Cardiac septum (tissue), 1 donor: Measurements from ENCODE around the gene INPP5D. TPM values are rescaled to one million over a fixed set of nuclear protein-coding genes. Genes with fewer than 3 reads are reported as not detected.
"Not testable (repeated sequence)": the region's sequence is repeated elsewhere in the genome, so short reads cannot be mapped to it uniquely, and the experiment has no call there.

Source experiments
- DNase-seq: peaks from one replicate; pipeline ENCODE4 v3.0.0-alpha.2; 2020; ENCODE audit warnings: low spot score
- intact Hi-C: fragments of 100-400 bp; cut with DNase I; formaldehyde crosslinking; loops from one replicate; pipeline ENCODE4 v1.14.0; 2022
- total RNA-seq: library from RNA; stranded (reverse); fragmentation: NEBNext Ultra II Directional; extraction: Animal tissue kit (Norgen Biotek cat#: 25700); gene quantifications from one replicate; pipeline ENCODE4 v1.2.1, GENCODE V29; 2021
- donor health status: DM: no; HTN: no; CAD: no.

The INPP5D gene
- total RNA-seq, 1 donor from 2014 or later: 6.2 TPM

DNA sequence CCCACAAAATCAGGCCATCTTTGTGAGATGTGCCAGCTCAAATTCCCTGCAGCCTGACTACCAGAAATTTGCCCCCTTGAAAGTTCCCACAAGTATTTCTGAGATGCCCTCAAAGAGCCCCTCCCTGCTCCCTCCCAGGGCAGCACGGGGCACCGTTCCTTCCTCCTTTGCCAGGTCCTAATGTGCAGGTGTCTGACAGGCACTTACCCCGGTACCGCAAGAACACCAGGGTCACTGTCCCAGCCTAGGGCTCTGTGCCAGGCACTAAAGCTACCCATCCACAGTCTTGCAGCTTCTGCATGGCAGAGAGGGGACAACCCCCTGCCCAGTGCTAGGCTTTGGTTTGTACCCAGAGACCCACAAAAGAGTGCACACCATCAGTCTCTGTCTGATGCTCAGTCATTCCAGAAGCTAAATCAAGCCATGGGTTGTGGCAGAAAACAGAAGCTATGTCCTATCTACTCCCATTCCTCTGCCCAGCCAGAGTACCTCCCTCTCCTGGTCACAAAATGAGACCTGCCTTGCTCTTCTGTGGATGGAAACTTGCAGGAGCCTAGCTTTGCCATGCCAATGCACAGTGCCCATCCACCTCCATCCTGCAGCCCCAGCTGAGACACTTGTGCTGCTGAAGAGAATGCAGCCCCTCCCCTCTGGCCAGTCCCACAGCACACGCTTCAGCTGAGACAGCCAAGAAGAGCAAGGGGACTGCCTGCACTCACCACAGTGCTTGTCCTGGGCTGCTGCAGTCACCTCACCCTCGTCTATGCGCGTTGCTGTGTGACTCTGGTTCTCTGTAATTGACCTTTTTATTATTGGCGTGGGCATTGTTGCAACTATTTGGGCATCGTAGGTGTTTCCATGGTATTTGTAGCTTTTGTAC is 48.7 kb downstream of the INPP5D start:
- intact Hi-C loops: no loop called here
- DNase-seq: no peak

DNA sequence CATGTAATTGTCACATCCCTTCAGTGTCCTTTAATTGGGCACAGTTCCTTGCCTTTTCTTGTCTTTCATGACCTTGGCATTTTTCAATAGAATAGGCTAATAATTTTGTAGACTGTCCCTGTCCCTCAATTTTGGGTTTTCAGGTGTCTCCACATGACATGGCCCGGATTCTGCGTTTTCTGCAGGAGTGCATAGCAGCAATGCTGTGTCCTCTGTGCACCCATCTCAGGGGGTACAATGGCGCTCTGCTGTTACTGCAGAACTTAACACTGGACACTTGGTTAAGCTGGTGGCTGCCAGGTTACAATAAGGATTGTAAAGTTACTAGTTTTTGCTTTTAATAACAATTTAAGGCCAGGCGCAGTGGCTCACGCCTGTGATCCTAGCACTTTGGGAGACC is 51.3 kb downstream of the INPP5D start:
- DNase-seq: peak; percentile 53
- intact Hi-C loops: no loop called here

- intact Hi-C loops: no loop called here
- DNase-seq: no peak
Observed at GRCh38 chr2:233112329-233112728, 52.2 kb downstream of the INPP5D start.

DNA sequence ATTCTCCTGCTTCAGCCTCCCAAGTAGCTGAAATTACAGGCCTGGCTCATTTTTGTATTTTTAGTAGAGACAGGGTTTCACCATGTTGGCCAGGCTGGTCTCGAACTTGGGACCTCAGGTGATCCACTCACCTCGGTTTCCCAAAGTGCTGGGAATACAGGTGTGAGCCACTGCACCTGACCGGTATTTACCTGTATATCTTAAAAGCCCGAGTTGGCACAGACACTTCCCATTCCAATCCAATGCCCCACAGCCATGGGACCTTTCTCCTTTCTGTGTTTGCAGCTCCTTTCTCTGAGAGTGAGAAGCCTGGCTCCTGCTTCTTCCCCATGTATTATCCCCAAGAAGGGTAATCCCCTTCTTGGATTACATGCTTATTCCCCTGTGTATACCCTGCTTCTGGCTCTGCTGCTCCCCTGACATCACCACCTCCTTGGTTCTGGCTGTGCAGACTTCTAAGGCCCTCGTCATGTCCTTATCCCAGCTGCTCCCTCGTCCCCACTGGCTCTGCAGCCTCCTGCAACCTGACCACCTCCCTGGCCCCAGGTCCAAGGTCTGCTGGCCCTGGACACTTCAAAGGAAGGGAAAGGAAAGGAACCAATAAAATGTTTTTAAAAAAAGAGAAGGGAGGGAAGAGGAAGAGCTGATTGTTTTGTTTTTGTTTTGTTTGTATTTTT is 52.8 kb downstream of the INPP5D start:
- intact Hi-C loops: no loop called here
- no peak for DNase-seq

DNA sequence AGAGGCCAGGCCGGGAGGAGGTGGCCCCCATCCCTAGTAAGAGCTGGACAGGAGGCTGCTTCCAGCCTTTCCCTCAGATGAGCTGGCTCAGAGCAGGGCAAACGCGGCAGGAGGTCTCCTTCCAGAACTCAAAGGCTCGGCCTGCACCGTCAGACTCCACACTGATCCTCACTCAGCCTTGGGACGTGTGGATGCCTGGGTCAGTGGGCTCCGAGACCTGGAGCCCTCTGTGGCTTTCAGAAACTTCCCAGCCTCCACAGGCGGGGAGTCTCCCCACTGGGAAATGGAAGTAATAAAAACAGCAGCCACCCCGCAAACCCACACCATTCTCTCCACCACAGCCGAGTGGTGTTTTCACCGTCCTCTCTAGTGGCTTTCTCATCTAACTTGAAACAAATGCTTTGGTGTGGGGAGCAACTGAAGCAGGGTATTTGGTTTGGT is 54.3 kb downstream of the INPP5D start:
- intact Hi-C loops: no loop called here
- no peak for DNase-seq

GRCh38 chr2:233115121-233115520 is 55.0 kb downstream of the INPP5D start:
- intact Hi-C loops: no loop called here
- no peak for DNase-seq

- no peak for DNase-seq
- intact Hi-C loops: no loop called here
Observed at GRCh38 chr2:233115741-233116140, 55.6 kb downstream of the INPP5D start.

GRCh38 chr2:233116946-233117345 is 56.8 kb downstream of the INPP5D start:
- intact Hi-C loops: no loop called here
- peak; percentile 78 for DNase-seq

- intact Hi-C loops: no loop called here
- DNase-seq: no peak
Observed at GRCh38 chr2:233117351-233117750, 57.2 kb downstream of the INPP5D start.

- intact Hi-C loops: no loop called here
- no peak for DNase-seq
Observed at GRCh38 chr2:233117811-233118647, 57.9 kb downstream of the INPP5D start.

- intact Hi-C loops: no loop called here
- no peak for DNase-seq
Observed at GRCh38 chr2:233118648-233119000, 58.5 kb downstream of the INPP5D start.

DNA sequence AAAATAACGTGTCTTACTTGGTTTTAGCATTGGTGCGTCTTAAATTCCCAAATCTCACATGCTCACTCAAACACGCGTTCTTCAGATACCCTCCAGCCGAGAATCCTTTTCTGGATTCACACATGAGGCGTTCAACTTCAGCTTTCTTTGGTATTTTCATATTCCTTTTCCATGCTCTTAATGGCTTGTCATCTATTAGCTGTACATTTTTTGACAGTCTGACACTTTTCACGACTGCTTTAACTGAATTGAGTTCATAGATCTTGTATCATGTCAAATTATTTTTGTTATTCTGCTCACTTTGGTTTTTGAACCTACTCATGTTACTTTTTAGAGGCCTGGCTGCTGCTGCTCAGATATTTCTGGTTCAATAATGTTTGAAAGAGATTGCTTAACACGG is 59.0 kb downstream of the INPP5D start:
- intact Hi-C loops: no loop called here
- DNase-seq: no peak

- no peak for DNase-seq
- intact Hi-C loops: no loop called here
Observed at GRCh38 chr2:233119806-233120205, 59.7 kb downstream of the INPP5D start.

DNA sequence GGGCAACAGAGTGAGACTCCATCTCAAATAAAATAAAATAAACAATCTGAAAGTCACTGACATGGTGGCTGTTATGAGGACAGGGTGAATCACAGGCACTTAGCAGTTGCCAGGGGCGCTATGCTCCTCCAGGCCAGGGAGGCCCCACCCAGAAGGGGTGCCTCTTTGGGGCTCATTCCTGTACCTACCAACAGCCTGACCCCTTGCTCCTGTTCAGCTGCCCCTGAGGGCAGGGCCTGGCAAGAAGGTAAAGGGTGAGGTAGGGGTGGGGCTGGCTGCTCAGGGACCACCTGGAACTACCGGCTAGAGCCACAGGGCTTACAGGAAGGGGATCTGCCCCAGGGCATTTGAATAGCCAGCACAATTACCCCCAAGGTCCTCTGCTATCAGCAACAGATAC is 60.3 kb downstream of the INPP5D start:
- intact Hi-C loops: no loop called here
- no peak for DNase-seq

GRCh38 chr2:233121856-233122255 is 61.7 kb downstream of the INPP5D start:
- no peak for DNase-seq
- intact Hi-C loops: no loop called here

- no peak for DNase-seq
- intact Hi-C loops: no loop called here
Observed at GRCh38 chr2:233122541-233122940, 62.4 kb downstream of the INPP5D start.

DNA sequence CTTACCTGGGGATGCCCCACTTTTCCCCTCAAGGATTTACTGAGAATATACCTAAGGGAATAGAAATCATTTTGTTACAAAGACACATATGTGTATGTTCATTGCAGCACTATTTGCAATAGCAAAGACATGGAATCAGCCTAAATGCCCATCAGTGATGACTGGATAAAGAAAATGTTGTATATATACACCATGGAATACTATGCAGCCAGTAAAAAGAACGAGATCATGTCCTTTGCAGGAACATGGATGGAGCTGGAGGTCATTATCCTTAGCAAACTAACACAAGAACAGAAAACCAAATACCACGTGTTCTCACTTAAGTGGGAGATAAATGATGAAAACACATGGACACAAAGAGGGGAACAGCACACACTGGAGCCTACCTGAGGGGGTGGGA is 63.4 kb downstream of the INPP5D start:
- DNase-seq, intact Hi-C loops: not testable (repeated sequence)

GRCh38 chr2:233124421-233125080 is 64.4 kb downstream of the INPP5D start:
- intact Hi-C loops: no loop called here
- peak; percentile 50 for DNase-seq

- no peak for DNase-seq
Observed at GRCh38 chr2:233125455-233126065, 65.4 kb downstream of the INPP5D start.

More at GRCh38 chr2:233125455-233126065, 65.4 kb downstream of the INPP5D start:
- intact Hi-C loops: no loop called here
